HL-60 (cell line): ENCODE results near the gene HNF4A.

Source experiments
- DNase-seq, 2 experiments: peaks; one replicate each; pipeline ENCODE4 v3.0.0-alpha.2; 2010 to 2020; ENCODE audit warnings: low read depth in 1 of 2, low spot score in 1 of 2
- H3K27ac ChIP-seq: fragments of 250-450 bp; sonication (Bioruptor Pico); replicated peaks from 2 replicates; pipeline ENCODE4 v1.5.1; 2020; ENCODE audit warnings: mild to moderate bottlenecking, moderate library complexity
- H3K27me3 ChIP-seq: fragments of 250-450 bp; sonication (Bioruptor Pico); 2 replicates; pipeline ENCODE4 v1.5.1; 2021; ENCODE audit warnings: mild to moderate bottlenecking, moderate library complexity; ENCODE audit not compliant: insufficient read depth, poor library complexity, severe bottlenecking
- H3K4me3 ChIP-seq: replicated peaks from 2 replicates; pipeline ENCODE4 v1.5.1; 2011; ENCODE audit warnings: mild to moderate bottlenecking, control low read depth, low read length; ENCODE audit not compliant: insufficient read depth
- GABPA ChIP-seq: IDR thresholded peaks from 2 replicates; pipeline ENCODE4 v1.6.1; 2012; ENCODE audit warnings: low read depth
- POLR2AphosphoS5 ChIP-seq: IDR thresholded peaks from 2 replicates; pipeline ENCODE4 v1.6.1; 2012; ENCODE audit warnings: low read depth
- SPI1 ChIP-seq: IDR thresholded peaks from 2 replicates; pipeline ENCODE4 v1.6.1; 2012; ENCODE audit warnings: low read depth, mild to moderate bottlenecking, borderline replicate concordance
- TF ChIP-seq, protein P1 (sequence below): IDR thresholded peaks from one replicate; pipeline ENCODE4 v1.5.1; 2011; ENCODE audit warnings: low read length, control low read depth, inconsistent platforms; ENCODE audit not compliant: insufficient read depth
- TF ChIP-seq, protein P2 (sequence below): IDR thresholded peaks from 2 replicates; pipeline ENCODE4 v1.6.1; 2012; ENCODE audit warnings: low read depth; ENCODE audit not compliant: insufficient replicate concordance

Gene HNF4A

GRCh38 chr20:44406572-44407137 is 51.2 kb downstream of the HNF4A start:
- Histone ChIP-seq H3K27me3 (no peaks in the 10 kb centered on the region), H3K27ac (no peak overlapping the region), H3K4me3 (no peak overlapping the region)
- TF ChIP-seq POLR2AphosphoS5 (no peak), GABPA (no peak), SPI1 (no peak)
- TF ChIP-seq, protein P1, sequence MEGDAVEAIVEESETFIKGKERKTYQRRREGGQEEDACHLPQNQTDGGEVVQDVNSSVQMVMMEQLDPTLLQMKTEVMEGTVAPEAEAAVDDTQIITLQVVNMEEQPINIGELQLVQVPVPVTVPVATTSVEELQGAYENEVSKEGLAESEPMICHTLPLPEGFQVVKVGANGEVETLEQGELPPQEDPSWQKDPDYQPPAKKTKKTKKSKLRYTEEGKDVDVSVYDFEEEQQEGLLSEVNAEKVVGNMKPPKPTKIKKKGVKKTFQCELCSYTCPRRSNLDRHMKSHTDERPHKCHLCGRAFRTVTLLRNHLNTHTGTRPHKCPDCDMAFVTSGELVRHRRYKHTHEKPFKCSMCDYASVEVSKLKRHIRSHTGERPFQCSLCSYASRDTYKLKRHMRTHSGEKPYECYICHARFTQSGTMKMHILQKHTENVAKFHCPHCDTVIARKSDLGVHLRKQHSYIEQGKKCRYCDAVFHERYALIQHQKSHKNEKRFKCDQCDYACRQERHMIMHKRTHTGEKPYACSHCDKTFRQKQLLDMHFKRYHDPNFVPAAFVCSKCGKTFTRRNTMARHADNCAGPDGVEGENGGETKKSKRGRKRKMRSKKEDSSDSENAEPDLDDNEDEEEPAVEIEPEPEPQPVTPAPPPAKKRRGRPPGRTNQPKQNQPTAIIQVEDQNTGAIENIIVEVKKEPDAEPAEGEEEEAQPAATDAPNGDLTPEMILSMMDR: no peak
- TF ChIP-seq, protein P2, sequence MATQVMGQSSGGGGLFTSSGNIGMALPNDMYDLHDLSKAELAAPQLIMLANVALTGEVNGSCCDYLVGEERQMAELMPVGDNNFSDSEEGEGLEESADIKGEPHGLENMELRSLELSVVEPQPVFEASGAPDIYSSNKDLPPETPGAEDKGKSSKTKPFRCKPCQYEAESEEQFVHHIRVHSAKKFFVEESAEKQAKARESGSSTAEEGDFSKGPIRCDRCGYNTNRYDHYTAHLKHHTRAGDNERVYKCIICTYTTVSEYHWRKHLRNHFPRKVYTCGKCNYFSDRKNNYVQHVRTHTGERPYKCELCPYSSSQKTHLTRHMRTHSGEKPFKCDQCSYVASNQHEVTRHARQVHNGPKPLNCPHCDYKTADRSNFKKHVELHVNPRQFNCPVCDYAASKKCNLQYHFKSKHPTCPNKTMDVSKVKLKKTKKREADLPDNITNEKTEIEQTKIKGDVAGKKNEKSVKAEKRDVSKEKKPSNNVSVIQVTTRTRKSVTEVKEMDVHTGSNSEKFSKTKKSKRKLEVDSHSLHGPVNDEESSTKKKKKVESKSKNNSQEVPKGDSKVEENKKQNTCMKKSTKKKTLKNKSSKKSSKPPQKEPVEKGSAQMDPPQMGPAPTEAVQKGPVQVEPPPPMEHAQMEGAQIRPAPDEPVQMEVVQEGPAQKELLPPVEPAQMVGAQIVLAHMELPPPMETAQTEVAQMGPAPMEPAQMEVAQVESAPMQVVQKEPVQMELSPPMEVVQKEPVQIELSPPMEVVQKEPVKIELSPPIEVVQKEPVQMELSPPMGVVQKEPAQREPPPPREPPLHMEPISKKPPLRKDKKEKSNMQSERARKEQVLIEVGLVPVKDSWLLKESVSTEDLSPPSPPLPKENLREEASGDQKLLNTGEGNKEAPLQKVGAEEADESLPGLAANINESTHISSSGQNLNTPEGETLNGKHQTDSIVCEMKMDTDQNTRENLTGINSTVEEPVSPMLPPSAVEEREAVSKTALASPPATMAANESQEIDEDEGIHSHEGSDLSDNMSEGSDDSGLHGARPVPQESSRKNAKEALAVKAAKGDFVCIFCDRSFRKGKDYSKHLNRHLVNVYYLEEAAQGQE: no peak
- DNase-seq: no peak

- no peak overlapping the region for H3K27ac ChIP-seq
- DNase-seq: no peak
- TF ChIP-seq, protein P2: no peak
- TF ChIP-seq GABPA (no peak), POLR2AphosphoS5 (no peak), SPI1 (no peak)
- TF ChIP-seq, protein P1: no peak
Observed at GRCh38 chr20:44407402-44408184, 52.1 kb downstream of the HNF4A start.

DNA sequence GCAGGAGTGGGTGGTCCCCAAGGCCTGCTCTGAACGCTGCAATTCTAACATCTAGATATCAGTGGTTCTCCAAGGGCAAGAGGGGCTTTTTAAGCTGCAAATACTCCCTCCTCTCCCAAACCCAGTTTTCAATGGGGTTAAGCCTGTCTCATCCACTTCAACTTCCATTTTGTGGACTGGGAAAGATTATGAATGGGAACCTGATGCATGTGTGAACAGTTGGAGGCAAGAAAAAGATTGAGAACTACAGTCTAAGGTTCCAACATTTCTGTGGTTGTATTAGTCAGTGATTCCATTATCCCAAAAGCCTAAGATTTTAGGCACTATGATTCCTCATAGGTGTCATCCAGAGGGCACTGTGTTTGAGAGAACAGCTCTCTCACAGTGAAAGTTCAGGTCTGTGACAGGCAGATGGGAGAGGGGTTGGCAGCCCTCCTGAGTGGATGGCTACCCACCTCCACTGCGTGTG is 53.7 kb downstream of the HNF4A start:
- TF ChIP-seq, protein P2: no peak
- TF ChIP-seq GABPA (no peak), POLR2AphosphoS5 (no peak), SPI1 (no peak)
- TF ChIP-seq, protein P1: no peak
- DNase-seq: no peak
- peaks cover 9% of the 10 kb centered on the region for H3K27me3 ChIP-seq
- no peak overlapping the region for H3K27ac ChIP-seq
- H3K4me3 ChIP-seq: no peak overlapping the region

More at GRCh38 chr20:44407402-44408184, 52.1 kb downstream of the HNF4A start:
- Histone ChIP-seq H3K4me3 (no peak overlapping the region), H3K27me3 (peaks cover 5% of the 10 kb centered on the region)
